Suprapubic skin (tissue), 3 donors: ENCODE results near the gene CENPE.

Experiments
- EP300 ChIP-seq: sonication (generic); formaldehyde crosslinking; IDR thresholded peaks from one replicate; pipeline ENCODE4 v1.6.1; 2017; ENCODE audit warnings: antibody characterized with exemption
- TF ChIP-seq, protein P1 (sequence below), 2 donors: fragments of 200-600 bp in 1 of 2; fragments of 450-650 bp in 1 of 2; sonication (generic) in 1 of 2; IDR thresholded peaks; one replicate each; pipeline ENCODE4 v1.5.1; 2016 to 2019; ENCODE audit warnings: antibody characterized with exemption in 2 of 2, mild to moderate bottlenecking in 1 of 2, moderate library complexity in 1 of 2

DNA sequence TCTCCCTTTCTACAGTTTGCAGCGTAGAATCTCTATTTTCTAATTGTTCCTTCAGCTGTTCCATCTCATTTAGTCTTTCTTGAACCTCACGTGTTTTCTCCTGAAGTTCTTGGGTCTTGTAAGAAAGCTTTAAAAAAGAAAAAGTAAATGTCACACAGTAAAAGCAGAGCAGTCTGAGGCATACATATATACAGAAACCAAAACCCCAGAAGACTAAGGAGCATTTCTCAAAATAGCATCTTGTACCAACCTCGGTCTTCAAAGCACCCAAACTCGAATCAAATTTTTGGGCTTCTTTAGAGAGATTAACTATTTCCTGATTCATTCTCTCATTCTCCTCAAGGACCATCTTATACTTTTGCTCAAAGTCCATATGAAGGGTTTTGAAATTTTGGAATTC lies 39.4 kb downstream of the CENPE start:
- no peak for TF ChIP-seq EP300
- TF ChIP-seq, protein P1, sequence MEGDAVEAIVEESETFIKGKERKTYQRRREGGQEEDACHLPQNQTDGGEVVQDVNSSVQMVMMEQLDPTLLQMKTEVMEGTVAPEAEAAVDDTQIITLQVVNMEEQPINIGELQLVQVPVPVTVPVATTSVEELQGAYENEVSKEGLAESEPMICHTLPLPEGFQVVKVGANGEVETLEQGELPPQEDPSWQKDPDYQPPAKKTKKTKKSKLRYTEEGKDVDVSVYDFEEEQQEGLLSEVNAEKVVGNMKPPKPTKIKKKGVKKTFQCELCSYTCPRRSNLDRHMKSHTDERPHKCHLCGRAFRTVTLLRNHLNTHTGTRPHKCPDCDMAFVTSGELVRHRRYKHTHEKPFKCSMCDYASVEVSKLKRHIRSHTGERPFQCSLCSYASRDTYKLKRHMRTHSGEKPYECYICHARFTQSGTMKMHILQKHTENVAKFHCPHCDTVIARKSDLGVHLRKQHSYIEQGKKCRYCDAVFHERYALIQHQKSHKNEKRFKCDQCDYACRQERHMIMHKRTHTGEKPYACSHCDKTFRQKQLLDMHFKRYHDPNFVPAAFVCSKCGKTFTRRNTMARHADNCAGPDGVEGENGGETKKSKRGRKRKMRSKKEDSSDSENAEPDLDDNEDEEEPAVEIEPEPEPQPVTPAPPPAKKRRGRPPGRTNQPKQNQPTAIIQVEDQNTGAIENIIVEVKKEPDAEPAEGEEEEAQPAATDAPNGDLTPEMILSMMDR (IDR thresholded peaks at IDR 0.05) = no peak
